Measurements from ENCODE around the gene AGA. TPM values are rescaled to one million over a fixed set of nuclear protein-coding genes. Genes with fewer than 3 reads are reported as not detected.

The AGA gene
- total and polyA plus RNA-seq, 2 of the 13 experiments (the other 11 are each of a cell fraction or from before 2014, with no cell fraction given), result 21.9 to 22.3 TPM

DNA sequence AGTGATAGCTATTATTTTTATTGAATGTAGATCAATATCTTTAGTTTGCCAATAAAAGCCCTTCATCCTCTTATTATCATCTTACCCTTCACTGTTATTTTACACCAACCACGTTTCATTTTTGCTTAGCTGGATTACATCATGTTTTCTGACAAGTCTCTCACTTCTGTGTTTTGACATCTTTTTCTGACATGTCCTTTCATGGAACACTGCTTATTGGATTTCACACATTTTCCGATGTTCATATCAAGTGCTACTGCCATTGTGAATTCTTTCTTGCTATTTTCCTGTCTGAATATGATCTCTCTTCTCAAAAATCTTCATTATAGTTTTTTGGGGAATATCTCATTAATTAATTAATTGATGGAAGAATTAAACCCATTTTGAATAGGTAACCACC is 48.5 kb upstream of the AGA start:
- H3K27ac ChIP-seq (ENCODE audit: extremely low read length, insufficient read depth, low read length), result no peak overlapping the region
- H2AFZ ChIP-seq (ENCODE audit: low read length), result no peak overlapping the region
- no peak overlapping the region for H3K9ac ChIP-seq (ENCODE audit: insufficient read depth, low read depth, low read length)
- no peaks in the 10 kb centered on the region for H3K79me2 ChIP-seq (ENCODE audit: insufficient read depth, low read length)
- no peaks in the 10 kb centered on the region for H4K20me1 ChIP-seq (ENCODE audit: insufficient read depth, low read length)
- BruUV-seq (replicated peaks), result no TSS peak
- no peaks in the 10 kb centered on the region for H3K36me3 ChIP-seq (replicated peaks in 1 of 2; ENCODE audit: control insufficient read depth in 1 of 2, insufficient read depth in 2 of 2, low read length in 2 of 2)
- H3K4me1 ChIP-seq (ENCODE audit: insufficient read depth, low read length), result no peaks in the 10 kb centered on the region
- WGBS (ENCODE audit: low lambda C conversion rate), result 2% methylated on average over 2 of the region's 2 CpGs
- no peak for DNase-seq (ENCODE audit: low spot score)
- ATAC-seq, result no peak
- no peak overlapping the region for H3K4me3 ChIP-seq (replicated peaks in 1 of 3; ENCODE audit: insufficient read depth in 1 of 3, low read depth in 2 of 3, low read length in 3 of 3)
- H3K9me3 ChIP-seq (ENCODE audit: low read length), result no peaks in the 10 kb centered on the region
- CTCF ChIA-PET (ENCODE audit: low intra/inter-chr PET ratio, low total read pairs), result no interaction called here
- in situ Hi-C loops (cut with HindIII; ENCODE audit: extremely low pct_ligation_motif_present, low pct_unique_long_range_greater_than_20kb), result no loop called here
- POLR2A ChIA-PET, result no interaction called here
- TF ChIP-seq ATF7 (IDR thresholded peaks at IDR 0.05) (peak; percentile 22; the same call in 1 of the 2 replicates), ATF7 (CRISPR knock-in tag; IDR thresholded peaks at IDR 0.05) (no peak), HDAC6 (IDR thresholded peaks at IDR 0.05; ENCODE audit: low read depth, low read length) (no peak), KDM6A (CRISPR knock-in tag; IDR thresholded peaks at IDR 0.05; ENCODE audit: low read depth) (no peak), PITX1 (CRISPR knock-in tag; IDR thresholded peaks at IDR 0.05) (no peak), ZFP41 (CRISPR knock-in tag; IDR thresholded peaks at IDR 0.05; ENCODE audit: borderline replicate concordance) (no peak), ZNF33B (CRISPR knock-in tag; IDR thresholded peaks at IDR 0.05) (no peak), TMF1 (CRISPR knock-in tag; IDR thresholded peaks at IDR 0.05; ENCODE audit: low read depth) (no peak)
- TF ChIP-seq, protein P1, sequence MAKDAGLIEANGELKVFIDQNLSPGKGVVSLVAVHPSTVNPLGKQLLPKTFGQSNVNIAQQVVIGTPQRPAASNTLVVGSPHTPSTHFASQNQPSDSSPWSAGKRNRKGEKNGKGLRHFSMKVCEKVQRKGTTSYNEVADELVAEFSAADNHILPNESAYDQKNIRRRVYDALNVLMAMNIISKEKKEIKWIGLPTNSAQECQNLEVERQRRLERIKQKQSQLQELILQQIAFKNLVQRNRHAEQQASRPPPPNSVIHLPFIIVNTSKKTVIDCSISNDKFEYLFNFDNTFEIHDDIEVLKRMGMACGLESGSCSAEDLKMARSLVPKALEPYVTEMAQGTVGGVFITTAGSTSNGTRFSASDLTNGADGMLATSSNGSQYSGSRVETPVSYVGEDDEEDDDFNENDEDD (CRISPR knock-in tag; IDR thresholded peaks at IDR 0.05; ENCODE audit: borderline replicate concordance), result no peak
- no peaks in the 10 kb centered on the region for H3K27me3 ChIP-seq (ENCODE audit: control insufficient read depth in 1 of 2, insufficient read depth in 2 of 2, low read length in 2 of 2)
- no peak overlapping the region for H3K4me2 ChIP-seq (ENCODE audit: low read depth, low read length)
- intact Hi-C loops (cut with micrococcal nuclease; ENCODE audit: unreplicated experiment), result no loop called here
- no peak for FAIRE-seq

Measured in HepG2 (cell line).